ENCODE results near the gene CHD9NB.

DNA sequence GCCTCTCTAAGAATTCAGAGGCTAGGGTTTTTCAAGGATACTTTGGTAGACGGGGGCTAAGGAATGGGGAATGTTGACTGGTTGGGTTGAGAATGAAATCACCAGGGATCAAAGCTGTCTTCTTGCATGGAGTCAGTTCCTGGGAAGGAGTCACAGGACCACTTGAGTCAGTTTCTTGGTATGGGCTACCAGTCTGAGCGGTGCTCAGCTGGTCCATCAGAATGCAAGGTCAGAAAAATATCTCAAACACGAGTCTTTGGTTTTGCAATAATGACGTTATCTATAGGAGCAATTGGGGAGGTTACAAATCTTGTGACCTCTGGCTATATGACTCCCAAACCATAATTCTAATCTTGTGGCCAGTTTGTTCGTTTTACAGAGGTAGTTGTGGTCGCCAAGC is 18.4 kb downstream of the CHD9NB start:
- TF ChIP-seq, protein P1, sequence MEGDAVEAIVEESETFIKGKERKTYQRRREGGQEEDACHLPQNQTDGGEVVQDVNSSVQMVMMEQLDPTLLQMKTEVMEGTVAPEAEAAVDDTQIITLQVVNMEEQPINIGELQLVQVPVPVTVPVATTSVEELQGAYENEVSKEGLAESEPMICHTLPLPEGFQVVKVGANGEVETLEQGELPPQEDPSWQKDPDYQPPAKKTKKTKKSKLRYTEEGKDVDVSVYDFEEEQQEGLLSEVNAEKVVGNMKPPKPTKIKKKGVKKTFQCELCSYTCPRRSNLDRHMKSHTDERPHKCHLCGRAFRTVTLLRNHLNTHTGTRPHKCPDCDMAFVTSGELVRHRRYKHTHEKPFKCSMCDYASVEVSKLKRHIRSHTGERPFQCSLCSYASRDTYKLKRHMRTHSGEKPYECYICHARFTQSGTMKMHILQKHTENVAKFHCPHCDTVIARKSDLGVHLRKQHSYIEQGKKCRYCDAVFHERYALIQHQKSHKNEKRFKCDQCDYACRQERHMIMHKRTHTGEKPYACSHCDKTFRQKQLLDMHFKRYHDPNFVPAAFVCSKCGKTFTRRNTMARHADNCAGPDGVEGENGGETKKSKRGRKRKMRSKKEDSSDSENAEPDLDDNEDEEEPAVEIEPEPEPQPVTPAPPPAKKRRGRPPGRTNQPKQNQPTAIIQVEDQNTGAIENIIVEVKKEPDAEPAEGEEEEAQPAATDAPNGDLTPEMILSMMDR (conservative IDR thresholded peaks at IDR 0.05): no peak
- TF ChIP-seq EZH2 (IDR thresholded peaks at IDR 0.05; ENCODE audit: low read depth): no peak
